ENCODE measurements around the gene PLD3. TPM values are rescaled to one million over a fixed set of nuclear protein-coding genes. Genes with fewer than 3 reads are reported as not detected.

The PLD3 gene
- 332 and 333 TPM in 2 replicates for total RNA-seq

DNA sequence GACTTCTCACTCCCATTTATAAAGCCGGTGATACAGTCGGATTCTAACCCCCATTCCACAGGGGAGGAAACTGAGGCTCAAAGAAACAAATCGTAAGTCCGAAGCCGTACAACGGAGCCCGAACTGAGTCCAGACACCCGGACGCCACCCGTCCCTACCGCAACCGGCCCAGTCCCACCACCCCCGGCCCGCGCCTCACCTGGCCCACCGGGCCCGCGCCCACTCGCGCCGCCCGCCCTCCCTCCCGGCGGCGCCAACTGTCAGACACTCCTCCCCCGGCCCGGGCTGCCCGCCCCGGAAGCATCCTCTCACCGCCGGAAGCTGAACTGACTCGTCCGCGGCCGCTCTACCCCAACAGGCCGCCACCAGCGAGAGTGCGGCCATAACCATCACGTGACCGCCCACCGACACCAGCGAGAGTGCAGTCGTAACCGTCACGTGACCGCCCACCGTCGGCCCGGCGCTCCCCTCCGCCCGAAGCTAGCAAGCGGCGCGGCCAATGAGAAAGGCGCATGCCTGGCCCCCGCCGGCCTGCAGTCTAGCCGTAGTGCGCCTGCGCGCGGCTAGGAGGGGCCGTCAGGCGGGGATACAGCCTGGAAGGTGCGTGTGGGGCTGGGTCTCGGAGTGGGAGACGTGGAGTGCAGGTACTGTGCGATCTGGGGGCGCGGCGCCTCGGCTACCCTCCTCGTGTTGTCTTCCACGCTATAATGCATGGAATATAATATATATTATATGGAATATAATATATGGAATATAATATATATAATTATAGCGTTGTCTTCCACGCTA, at the start of gene PLD3, which contains the start of gene C19orf47:
Gene PLD3, plus strand, starts transcription at position 571 of the 789 bp plus-strand sequence. CDS start 17,789 bp downstream, outside the sequence.
Gene C19orf47, minus strand, starts transcription at position 273 of the 789 bp plus-strand sequence. CDS start 6,540 bp downstream, outside the sequence.

DNA sequence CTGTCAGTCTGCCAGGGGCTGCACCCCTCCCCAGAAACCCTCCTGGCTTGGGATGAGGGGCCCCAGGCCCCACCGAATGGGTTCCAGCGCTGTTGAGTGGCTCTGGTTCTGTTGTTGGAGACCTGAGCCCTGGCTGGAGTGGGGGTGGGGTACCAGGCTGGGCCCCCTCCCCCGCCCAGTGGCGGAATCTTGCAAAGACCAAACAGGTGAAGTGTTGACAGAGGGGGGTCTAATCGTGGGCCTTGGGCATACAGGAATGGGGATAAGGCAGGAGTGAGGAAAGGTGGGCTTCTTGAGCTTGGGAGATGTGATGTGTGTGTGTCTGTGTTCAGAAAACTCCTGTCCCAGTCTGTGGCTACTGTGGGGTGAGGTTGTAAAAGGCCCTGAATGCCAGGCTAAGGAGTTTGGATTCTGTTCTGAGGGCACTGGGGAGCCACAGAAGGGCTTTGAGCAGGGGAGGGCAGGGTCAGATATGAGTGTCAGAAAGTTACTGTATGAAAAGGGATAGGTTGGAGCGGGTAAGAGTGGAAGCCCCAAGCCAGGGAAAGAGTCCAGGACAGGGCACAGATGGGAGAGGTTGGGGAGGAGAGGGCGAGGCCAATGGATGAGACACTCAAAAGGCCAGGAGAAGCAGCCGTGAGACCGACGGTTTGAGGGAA, 41.7 kb downstream of the PLD3 start, which contains the start of gene HIPK4:
Gene HIPK4, minus strand, starts transcription at position 98 of the 659 bp plus-strand sequence. CDS start 279 bp downstream, outside the sequence.

GRCh38 chr19:40413291-40413845, 64.9 kb downstream of the PLD3 start, which contains the start of gene PRX:
PRX (minus strand) TSS chr19:40413378; CDS start chr19:40407932, 5,446 bp downstream.

GRCh38 chr19:40425450-40426287, 77.2 kb downstream of the PLD3 start, which contains the start of gene SERTAD1:
SERTAD1 (minus strand) TSS chr19:40425992; CDS start chr19:40423546, 2,446 bp downstream.

Small RNAs within 50 kb of the gene (small RNA-seq; reads per million reads assigned to genes)
- not detected for gene MIR6796
- gene RF00019: not detected
- 0.27 reads per million for gene RNU6-945P

Other genes with a start within 250 kb of the PLD3 start
- gene MAP3K10, start 157.3 kb upstream of the PLD3 start, total RNA-seq: 9.7 and 12.0 TPM in 2 replicates
- not detected in 2 replicates for gene TTC9B, start 130.3 kb upstream of the PLD3 start, total RNA-seq
- 0.16 TPM in 1 of 2 replicates, not detected in the other for gene CCNP, start 122.0 kb upstream of the PLD3 start, total RNA-seq
- 157 and 161 TPM in 2 replicates for gene AKT2, start 63.4 kb upstream of the PLD3 start, total RNA-seq
- gene C19orf47, start 298 bp upstream of the PLD3 start, total RNA-seq: 8.1 and 9.7 TPM in 2 replicates
- 0.12 and 0.49 TPM in 2 replicates for gene HIPK4, start 41.5 kb downstream of the PLD3 start, total RNA-seq
- 2.8 and 3.1 TPM in 2 replicates for gene PRX, start 64.7 kb downstream of the PLD3 start, total RNA-seq
- 12.8 and 14.0 TPM in 2 replicates for gene SERTAD1, start 77.3 kb downstream of the PLD3 start, total RNA-seq
- gene SERTAD3, start 95.6 kb downstream of the PLD3 start, total RNA-seq: 37.6 and 44.9 TPM in 2 replicates
- 85.7 and 89.4 TPM in 2 replicates for gene BLVRB, start 117.0 kb downstream of the PLD3 start, total RNA-seq
- gene SPTBN4, start 118.3 kb downstream of the PLD3 start, total RNA-seq: 2.1 and 2.3 TPM in 2 replicates
- 30.4 and 35.4 TPM in 2 replicates for gene SHKBP1, start 228.2 kb downstream of the PLD3 start, total RNA-seq